ENCODE measurements around the gene ABCD4.

Gene ABCD4

GRCh38 chr14:74302152-74302628 lies 544 bp downstream of the ABCD4 start:
- peak overlapping the region; percentile 73 to 93 for H3K9ac ChIP-seq (ENCODE audit: low read depth in 1 of 2, low read length in 2 of 2)
- H3K9me3 ChIP-seq (ENCODE audit: control insufficient read depth in 1 of 2, low read length in 2 of 2) = no peaks in the 10 kb centered on the region
- H3K27ac ChIP-seq (ENCODE audit: low read depth, low read length) = peak overlapping the region; percentile 56
- peaks cover 10 to 16% of the 10 kb centered on the region in 2 donors for H3K4me1 ChIP-seq (ENCODE audit: control insufficient read depth in 1 of 2, insufficient read depth in 2 of 2, low read length in 2 of 2)
- peak overlapping the region; percentile 86 to 95 for H3K4me3 ChIP-seq (ENCODE audit: low read depth in 1 of 2, low read length in 2 of 2)
- peaks cover 6 to 20% of the 10 kb centered on the region in 2 donors for H3K36me3 ChIP-seq (ENCODE audit: control insufficient read depth in 1 of 2, insufficient read depth in 2 of 2, low read length in 2 of 2)
- no peaks in the 10 kb centered on the region for H3K27me3 ChIP-seq (ENCODE audit: control insufficient read depth in 1 of 2, insufficient read depth in 2 of 2, low read length in 2 of 2)

GRCh38 chr14:74301594-74302151 lies 1.1 kb downstream of the ABCD4 start:
- Histone ChIP-seq H3K9me3 (ENCODE audit: control insufficient read depth in 1 of 2, low read length in 2 of 2) (no peaks in the 10 kb centered on the region), H3K4me1 (ENCODE audit: control insufficient read depth in 1 of 2, insufficient read depth in 2 of 2, low read length in 2 of 2) (peaks cover 10 to 16% of the 10 kb centered on the region in 2 donors), H3K36me3 (ENCODE audit: control insufficient read depth in 1 of 2, insufficient read depth in 2 of 2, low read length in 2 of 2) (peaks cover 9 to 25% of the 10 kb centered on the region in 2 donors), H3K9ac (ENCODE audit: low read depth in 1 of 2, low read length in 2 of 2) (peak overlapping the region; percentile 60 to 93), H3K4me3 (ENCODE audit: low read depth in 1 of 2, low read length in 2 of 2) (peak overlapping the region; percentile 86 to 95), H3K27ac (ENCODE audit: low read depth, low read length) (no peak overlapping the region), H3K27me3 (ENCODE audit: control insufficient read depth in 1 of 2, insufficient read depth in 2 of 2, low read length in 2 of 2) (no peaks in the 10 kb centered on the region)

- peaks cover 17 to 23% of the 10 kb centered on the region in 2 donors for H3K4me1 ChIP-seq (ENCODE audit: control insufficient read depth in 1 of 2, insufficient read depth in 2 of 2, low read length in 2 of 2)
- peaks cover 20 to 48% of the 10 kb centered on the region in 2 donors for H3K36me3 ChIP-seq (ENCODE audit: control insufficient read depth in 1 of 2, insufficient read depth in 2 of 2, low read length in 2 of 2)
Measured at GRCh38 chr14:74299061-74299545, 3.6 kb downstream of the ABCD4 start.

GRCh38 chr14:74297986-74298385 lies 4.7 kb downstream of the ABCD4 start:
- Histone ChIP-seq H3K9me3 (ENCODE audit: control insufficient read depth in 1 of 2, low read length in 2 of 2) (no peaks in the 10 kb centered on the region), H3K27me3 (ENCODE audit: control insufficient read depth in 1 of 2, insufficient read depth in 2 of 2, low read length in 2 of 2) (no peaks in the 10 kb centered on the region), H3K27ac (ENCODE audit: low read depth, low read length) (no peak overlapping the region), H3K9ac (ENCODE audit: low read depth in 1 of 2, low read length in 2 of 2) (no peak overlapping the region), H3K4me1 (ENCODE audit: control insufficient read depth in 1 of 2, insufficient read depth in 2 of 2, low read length in 2 of 2) (peaks cover 17 to 23% of the 10 kb centered on the region in 2 donors), H3K36me3 (ENCODE audit: control insufficient read depth in 1 of 2, insufficient read depth in 2 of 2, low read length in 2 of 2) (peaks cover 22 to 51% of the 10 kb centered on the region in 2 donors), H3K4me3 (ENCODE audit: low read depth in 1 of 2, low read length in 2 of 2) (no peak overlapping the region)

More at GRCh38 chr14:74299061-74299545, 3.6 kb downstream of the ABCD4 start:
- peak overlapping the region; percentile 6 to 16 for H3K4me3 ChIP-seq (ENCODE audit: low read depth in 1 of 2, low read length in 2 of 2)
- H3K9me3 ChIP-seq (ENCODE audit: control insufficient read depth in 1 of 2, low read length in 2 of 2) = no peaks in the 10 kb centered on the region
- H3K27ac ChIP-seq (ENCODE audit: low read depth, low read length) = peak overlapping the region; percentile 43
- H3K9ac ChIP-seq (ENCODE audit: low read depth in 1 of 2, low read length in 2 of 2) = peak overlapping the region in 1 of 2 donors; percentile 41
- H3K27me3 ChIP-seq (ENCODE audit: control insufficient read depth in 1 of 2, insufficient read depth in 2 of 2, low read length in 2 of 2) = no peaks in the 10 kb centered on the region

GRCh38 chr14:74296037-74296467 lies 6.7 kb downstream of the ABCD4 start:
- Histone ChIP-seq H3K27ac (ENCODE audit: low read depth, low read length) (no peak overlapping the region), H3K4me3 (ENCODE audit: low read depth in 1 of 2, low read length in 2 of 2) (no peak overlapping the region), H3K27me3 (ENCODE audit: control insufficient read depth in 1 of 2, insufficient read depth in 2 of 2, low read length in 2 of 2) (no peaks in the 10 kb centered on the region), H3K36me3 (ENCODE audit: control insufficient read depth in 1 of 2, insufficient read depth in 2 of 2, low read length in 2 of 2) (peaks cover 39 to 70% of the 10 kb centered on the region in 2 donors), H3K9me3 (ENCODE audit: control insufficient read depth in 1 of 2, low read length in 2 of 2) (no peaks in the 10 kb centered on the region), H3K4me1 (ENCODE audit: control insufficient read depth in 1 of 2, insufficient read depth in 2 of 2, low read length in 2 of 2) (peaks cover 14 to 18% of the 10 kb centered on the region in 2 donors), H3K9ac (ENCODE audit: low read depth in 1 of 2, low read length in 2 of 2) (no peak overlapping the region)

GRCh38 chr14:74293606-74294005 lies 9.1 kb downstream of the ABCD4 start:
- peaks cover 8 to 9% of the 10 kb centered on the region in 2 donors for H3K4me1 ChIP-seq (ENCODE audit: control insufficient read depth in 1 of 2, insufficient read depth in 2 of 2, low read length in 2 of 2)
- no peak overlapping the region for H3K27ac ChIP-seq (ENCODE audit: low read depth, low read length)
- no peaks in the 10 kb centered on the region for H3K27me3 ChIP-seq (ENCODE audit: control insufficient read depth in 1 of 2, insufficient read depth in 2 of 2, low read length in 2 of 2)
- peaks cover 53 to 82% of the 10 kb centered on the region in 2 donors for H3K36me3 ChIP-seq (ENCODE audit: control insufficient read depth in 1 of 2, insufficient read depth in 2 of 2, low read length in 2 of 2)
- H3K9ac ChIP-seq (ENCODE audit: low read depth in 1 of 2, low read length in 2 of 2) = no peak overlapping the region
- H3K9me3 ChIP-seq (ENCODE audit: control insufficient read depth in 1 of 2, low read length in 2 of 2) = no peaks in the 10 kb centered on the region
- no peak overlapping the region for H3K4me3 ChIP-seq (ENCODE audit: low read depth in 1 of 2, low read length in 2 of 2)

- peaks cover 50 to 86% of the 10 kb centered on the region in 2 donors for H3K36me3 ChIP-seq (ENCODE audit: control insufficient read depth in 1 of 2, insufficient read depth in 2 of 2, low read length in 2 of 2)
Measured at GRCh38 chr14:74292061-74292460, 10.7 kb downstream of the ABCD4 start.

GRCh38 chr14:74290415-74290814 lies 12.3 kb downstream of the ABCD4 start:
- H3K9me3 ChIP-seq (ENCODE audit: control insufficient read depth in 1 of 2, low read length in 2 of 2) = no peaks in the 10 kb centered on the region
- no peaks in the 10 kb centered on the region for H3K27me3 ChIP-seq (ENCODE audit: control insufficient read depth in 1 of 2, insufficient read depth in 2 of 2, low read length in 2 of 2)

More at GRCh38 chr14:74292061-74292460, 10.7 kb downstream of the ABCD4 start:
- Histone ChIP-seq H3K9me3 (ENCODE audit: control insufficient read depth in 1 of 2, low read length in 2 of 2) (no peaks in the 10 kb centered on the region), H3K27ac (ENCODE audit: low read depth, low read length) (no peak overlapping the region), H3K4me1 (ENCODE audit: control insufficient read depth in 1 of 2, insufficient read depth in 2 of 2, low read length in 2 of 2) (peaks cover 7% of the 10 kb centered on the region in 2 donors), H3K9ac (ENCODE audit: low read depth in 1 of 2, low read length in 2 of 2) (no peak overlapping the region), H3K27me3 (ENCODE audit: control insufficient read depth in 1 of 2, insufficient read depth in 2 of 2, low read length in 2 of 2) (no peaks in the 10 kb centered on the region), H3K4me3 (ENCODE audit: low read depth in 1 of 2, low read length in 2 of 2) (no peak overlapping the region)

GRCh38 chr14:74289801-74290200 lies 12.9 kb downstream of the ABCD4 start:
- no peak overlapping the region for H3K4me3 ChIP-seq (ENCODE audit: low read depth in 1 of 2, low read length in 2 of 2)
- no peaks in the 10 kb centered on the region for H3K27me3 ChIP-seq (ENCODE audit: control insufficient read depth in 1 of 2, insufficient read depth in 2 of 2, low read length in 2 of 2)
- no peak overlapping the region for H3K9ac ChIP-seq (ENCODE audit: low read depth in 1 of 2, low read length in 2 of 2)
- H3K9me3 ChIP-seq (ENCODE audit: control insufficient read depth in 1 of 2, low read length in 2 of 2) = no peaks in the 10 kb centered on the region
- peaks cover 5 to 6% of the 10 kb centered on the region in 2 donors for H3K4me1 ChIP-seq (ENCODE audit: control insufficient read depth in 1 of 2, insufficient read depth in 2 of 2, low read length in 2 of 2)
- peaks cover 49 to 84% of the 10 kb centered on the region in 2 donors for H3K36me3 ChIP-seq (ENCODE audit: control insufficient read depth in 1 of 2, insufficient read depth in 2 of 2, low read length in 2 of 2)
- no peak overlapping the region for H3K27ac ChIP-seq (ENCODE audit: low read depth, low read length)

More at GRCh38 chr14:74290415-74290814, 12.3 kb downstream of the ABCD4 start:
- no peak overlapping the region for H3K4me3 ChIP-seq (ENCODE audit: low read depth in 1 of 2, low read length in 2 of 2)
- no peak overlapping the region for H3K27ac ChIP-seq (ENCODE audit: low read depth, low read length)
- H3K9ac ChIP-seq (ENCODE audit: low read depth in 1 of 2, low read length in 2 of 2) = no peak overlapping the region
- H3K36me3 ChIP-seq (ENCODE audit: control insufficient read depth in 1 of 2, insufficient read depth in 2 of 2, low read length in 2 of 2) = peaks cover 55 to 86% of the 10 kb centered on the region in 2 donors
- peaks cover 7% of the 10 kb centered on the region in 2 donors for H3K4me1 ChIP-seq (ENCODE audit: control insufficient read depth in 1 of 2, insufficient read depth in 2 of 2, low read length in 2 of 2)

- no peaks in the 10 kb centered on the region for H3K27me3 ChIP-seq (ENCODE audit: control insufficient read depth in 1 of 2, insufficient read depth in 2 of 2, low read length in 2 of 2)
- H3K36me3 ChIP-seq (ENCODE audit: control insufficient read depth in 1 of 2, insufficient read depth in 2 of 2, low read length in 2 of 2) = peaks cover 37 to 79% of the 10 kb centered on the region in 2 donors
- no peaks in the 10 kb centered on the region for H3K9me3 ChIP-seq (ENCODE audit: control insufficient read depth in 1 of 2, low read length in 2 of 2)
- no peak overlapping the region for H3K4me3 ChIP-seq (ENCODE audit: low read depth in 1 of 2, low read length in 2 of 2)
- no peak overlapping the region for H3K27ac ChIP-seq (ENCODE audit: low read depth, low read length)
- no peaks in the 10 kb centered on the region for H3K4me1 ChIP-seq (ENCODE audit: control insufficient read depth in 1 of 2, insufficient read depth in 2 of 2, low read length in 2 of 2)
- no peak overlapping the region for H3K9ac ChIP-seq (ENCODE audit: low read depth in 1 of 2, low read length in 2 of 2)
Measured at GRCh38 chr14:74286736-74287135, 16.0 kb downstream of the ABCD4 start.

Data from duodenal mucosa (tissue), 2 donors.